ENCODE results near the gene LAMB4.

Gene LAMB4

GRCh38 chr7:108093851-108094331 lies 36.3 kb downstream of the LAMB4 start:
- TF ChIP-seq SPI1 (IDR thresholded peaks at IDR 0.05; ENCODE audit: borderline replicate concordance, low read depth) (no peak), GABPA (IDR thresholded peaks at IDR 0.05; ENCODE audit: low read depth) (no peak), POLR2AphosphoS5 (IDR thresholded peaks at IDR 0.05; ENCODE audit: low read depth) (no peak), CTCF (IDR thresholded peaks at IDR 0.05; ENCODE audit: insufficient read depth, low read length) (no peak)
- TF ChIP-seq, protein P1, sequence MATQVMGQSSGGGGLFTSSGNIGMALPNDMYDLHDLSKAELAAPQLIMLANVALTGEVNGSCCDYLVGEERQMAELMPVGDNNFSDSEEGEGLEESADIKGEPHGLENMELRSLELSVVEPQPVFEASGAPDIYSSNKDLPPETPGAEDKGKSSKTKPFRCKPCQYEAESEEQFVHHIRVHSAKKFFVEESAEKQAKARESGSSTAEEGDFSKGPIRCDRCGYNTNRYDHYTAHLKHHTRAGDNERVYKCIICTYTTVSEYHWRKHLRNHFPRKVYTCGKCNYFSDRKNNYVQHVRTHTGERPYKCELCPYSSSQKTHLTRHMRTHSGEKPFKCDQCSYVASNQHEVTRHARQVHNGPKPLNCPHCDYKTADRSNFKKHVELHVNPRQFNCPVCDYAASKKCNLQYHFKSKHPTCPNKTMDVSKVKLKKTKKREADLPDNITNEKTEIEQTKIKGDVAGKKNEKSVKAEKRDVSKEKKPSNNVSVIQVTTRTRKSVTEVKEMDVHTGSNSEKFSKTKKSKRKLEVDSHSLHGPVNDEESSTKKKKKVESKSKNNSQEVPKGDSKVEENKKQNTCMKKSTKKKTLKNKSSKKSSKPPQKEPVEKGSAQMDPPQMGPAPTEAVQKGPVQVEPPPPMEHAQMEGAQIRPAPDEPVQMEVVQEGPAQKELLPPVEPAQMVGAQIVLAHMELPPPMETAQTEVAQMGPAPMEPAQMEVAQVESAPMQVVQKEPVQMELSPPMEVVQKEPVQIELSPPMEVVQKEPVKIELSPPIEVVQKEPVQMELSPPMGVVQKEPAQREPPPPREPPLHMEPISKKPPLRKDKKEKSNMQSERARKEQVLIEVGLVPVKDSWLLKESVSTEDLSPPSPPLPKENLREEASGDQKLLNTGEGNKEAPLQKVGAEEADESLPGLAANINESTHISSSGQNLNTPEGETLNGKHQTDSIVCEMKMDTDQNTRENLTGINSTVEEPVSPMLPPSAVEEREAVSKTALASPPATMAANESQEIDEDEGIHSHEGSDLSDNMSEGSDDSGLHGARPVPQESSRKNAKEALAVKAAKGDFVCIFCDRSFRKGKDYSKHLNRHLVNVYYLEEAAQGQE (IDR thresholded peaks at IDR 0.05; ENCODE audit: insufficient replicate concordance, low read depth) = no peak
- Histone ChIP-seq H3K27ac (replicated peaks) (no peak overlapping the region), H3K27me3 (ENCODE audit: insufficient read depth, poor library complexity, severe bottlenecking) (no peaks in the 10 kb centered on the region), H3K4me3 (replicated peaks; ENCODE audit: insufficient read depth, low read length) (no peak overlapping the region)
- DNase-seq (ENCODE audit: low read depth in 1 of 2, low spot score in 1 of 2) = no peak

DNA sequence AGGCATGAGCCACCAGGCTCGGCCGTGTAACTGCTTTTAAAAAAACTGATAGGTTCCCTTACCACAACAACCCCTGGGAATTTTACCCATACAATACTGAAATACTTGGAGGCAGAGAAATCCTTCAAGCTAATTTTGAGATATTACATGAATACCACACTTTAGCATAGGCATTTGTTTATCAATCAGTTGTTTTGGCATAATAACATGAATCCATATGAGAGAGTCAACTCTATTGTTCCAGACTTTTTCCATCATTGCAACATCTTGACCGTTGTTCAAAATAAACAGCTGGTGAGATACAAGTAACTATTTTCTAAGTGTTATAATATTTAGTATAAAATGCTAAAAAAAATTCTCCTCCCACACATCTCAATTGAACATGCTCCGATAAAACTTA lies 36.8 kb downstream of the LAMB4 start:
- no peak for DNase-seq (ENCODE audit: low read depth in 1 of 2, low spot score in 1 of 2)
- no peak overlapping the region for H3K27ac ChIP-seq (replicated peaks)

GRCh38 chr7:108091461-108091831 lies 38.7 kb downstream of the LAMB4 start:
- Histone ChIP-seq H3K27ac (replicated peaks) (no peak overlapping the region), H3K4me3 (replicated peaks; ENCODE audit: insufficient read depth, low read length) (no peak overlapping the region), H3K27me3 (ENCODE audit: insufficient read depth, poor library complexity, severe bottlenecking) (no peaks in the 10 kb centered on the region)
- TF ChIP-seq POLR2AphosphoS5 (IDR thresholded peaks at IDR 0.05; ENCODE audit: low read depth) (no peak), CTCF (IDR thresholded peaks at IDR 0.05; ENCODE audit: insufficient read depth, low read length) (no peak), SPI1 (IDR thresholded peaks at IDR 0.05; ENCODE audit: borderline replicate concordance, low read depth) (no peak), GABPA (IDR thresholded peaks at IDR 0.05; ENCODE audit: low read depth) (no peak)
- TF ChIP-seq, protein P1 (IDR thresholded peaks at IDR 0.05; ENCODE audit: insufficient replicate concordance, low read depth) = no peak
- DNase-seq (ENCODE audit: low read depth in 1 of 2, low spot score in 1 of 2) = no peak

More for the DNA sequence above, 36.8 kb downstream of the LAMB4 start:
- no peak overlapping the region for H3K4me3 ChIP-seq (replicated peaks; ENCODE audit: insufficient read depth, low read length)
- no peaks in the 10 kb centered on the region for H3K27me3 ChIP-seq (ENCODE audit: insufficient read depth, poor library complexity, severe bottlenecking)
- TF ChIP-seq POLR2AphosphoS5 (IDR thresholded peaks at IDR 0.05; ENCODE audit: low read depth) (no peak), GABPA (IDR thresholded peaks at IDR 0.05; ENCODE audit: low read depth) (no peak), CTCF (IDR thresholded peaks at IDR 0.05; ENCODE audit: insufficient read depth, low read length) (no peak)

- Histone ChIP-seq H3K4me3 (replicated peaks; ENCODE audit: insufficient read depth, low read length) (no peak overlapping the region), H3K27me3 (ENCODE audit: insufficient read depth, poor library complexity, severe bottlenecking) (no peaks in the 10 kb centered on the region), H3K27ac (replicated peaks) (no peak overlapping the region)
- DNase-seq (ENCODE audit: low read depth in 1 of 2, low spot score in 1 of 2) = no peak
- TF ChIP-seq, protein P1 (IDR thresholded peaks at IDR 0.05; ENCODE audit: insufficient replicate concordance, low read depth) = no peak
- TF ChIP-seq CTCF (IDR thresholded peaks at IDR 0.05; ENCODE audit: insufficient read depth, low read length) (no peak), GABPA (IDR thresholded peaks at IDR 0.05; ENCODE audit: low read depth) (no peak), POLR2AphosphoS5 (IDR thresholded peaks at IDR 0.05; ENCODE audit: low read depth) (no peak)
Observed at GRCh38 chr7:108090791-108091460, 39.2 kb downstream of the LAMB4 start.
